HEK293 (cell line): ENCODE data around the gene SPEM3.

Source experiments
- KLF16 ChIP-seq: fragments of 450-650 bp; formaldehyde crosslinking; IDR thresholded peaks from 2 replicates; pipeline ENCODE4 v1.5.1; 2017; ENCODE audit warnings: missing biosample characterization, missing genetic modification characterization
- SP7 ChIP-seq: fragments of 450-650 bp; formaldehyde crosslinking; IDR thresholded peaks from 2 replicates; pipeline ENCODE4 v1.5.1; 2016; ENCODE audit warnings: missing biosample characterization, missing genetic modification characterization
- TCF7L2 ChIP-seq: IDR thresholded peaks from 2 replicates; pipeline ENCODE4 v1.6.1; 2011; ENCODE audit warnings: low read depth, mild to moderate bottlenecking, inconsistent platforms, low read length, moderate library complexity, borderline replicate concordance
- ZNF248 ChIP-seq: fragments of 450-650 bp; formaldehyde crosslinking; IDR thresholded peaks from 2 replicates; pipeline ENCODE4 v1.5.1; 2017; ENCODE audit warnings: missing biosample characterization, missing genetic modification characterization
- ZNF266 ChIP-seq: fragments of 450-650 bp; formaldehyde crosslinking; IDR thresholded peaks from 2 replicates; pipeline ENCODE4 v1.5.1; 2016; ENCODE audit warnings: missing biosample characterization, missing genetic modification characterization, low read depth
- ZNF302 ChIP-seq: fragments of 450-650 bp; formaldehyde crosslinking; IDR thresholded peaks from 2 replicates; pipeline ENCODE4 v1.5.1; 2016; ENCODE audit warnings: missing biosample characterization, missing genetic modification characterization, low read depth
- ZNF629 ChIP-seq: fragments of 450-650 bp; formaldehyde crosslinking; IDR thresholded peaks from 2 replicates; pipeline ENCODE4 v1.5.1; 2017; ENCODE audit warnings: missing biosample characterization, missing genetic modification characterization
- ZNF776 ChIP-seq: fragments of 450-650 bp; formaldehyde crosslinking; IDR thresholded peaks from 2 replicates; pipeline ENCODE4 v1.5.0; 2017; ENCODE audit warnings: missing biosample characterization, missing genetic modification characterization, borderline replicate concordance
- ZNF777 ChIP-seq: fragments of 450-650 bp; formaldehyde crosslinking; IDR thresholded peaks from 2 replicates; pipeline ENCODE4 v1.5.1; 2017; ENCODE audit warnings: missing biosample characterization, missing genetic modification characterization, borderline replicate concordance
- TF ChIP-seq, protein P1 (sequence below): fragments of 450-650 bp; formaldehyde crosslinking; IDR thresholded peaks from 2 replicates; pipeline ENCODE4 v1.5.1; 2016; ENCODE audit warnings: missing biosample characterization, missing genetic modification characterization

DNA sequence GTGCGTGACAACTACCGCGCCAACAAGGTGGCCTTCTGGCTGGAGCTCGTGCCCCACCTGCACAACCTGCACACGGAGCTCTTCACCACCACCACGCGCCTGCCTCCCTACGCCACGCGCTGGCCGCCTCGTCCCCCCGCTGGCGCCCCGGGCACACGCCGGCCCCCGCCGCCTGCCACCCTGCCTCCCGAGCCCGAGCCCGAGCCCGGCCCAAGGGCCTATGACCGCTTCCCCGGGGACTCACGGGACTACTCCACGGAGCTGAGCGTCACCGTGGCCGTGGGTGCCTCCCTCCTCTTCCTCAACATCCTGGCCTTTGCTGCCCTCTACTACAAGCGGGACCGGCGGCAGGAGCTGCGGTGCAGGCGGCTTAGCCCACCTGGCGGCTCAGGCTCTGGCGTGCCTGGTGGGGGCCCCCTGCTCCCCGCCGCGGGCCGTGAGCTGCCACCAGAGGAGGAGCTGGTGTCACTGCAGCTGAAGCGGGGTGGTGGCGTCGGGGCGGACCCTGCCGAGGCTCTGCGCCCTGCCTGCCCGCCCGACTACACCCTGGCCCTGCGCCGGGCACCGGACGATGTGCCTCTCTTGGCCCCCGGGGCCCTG, 11.5 kb upstream of the SPEM3 start:
- no peak for TF ChIP-seq SP7 (tag by site-specific recombination)
- TF ChIP-seq, protein P1, sequence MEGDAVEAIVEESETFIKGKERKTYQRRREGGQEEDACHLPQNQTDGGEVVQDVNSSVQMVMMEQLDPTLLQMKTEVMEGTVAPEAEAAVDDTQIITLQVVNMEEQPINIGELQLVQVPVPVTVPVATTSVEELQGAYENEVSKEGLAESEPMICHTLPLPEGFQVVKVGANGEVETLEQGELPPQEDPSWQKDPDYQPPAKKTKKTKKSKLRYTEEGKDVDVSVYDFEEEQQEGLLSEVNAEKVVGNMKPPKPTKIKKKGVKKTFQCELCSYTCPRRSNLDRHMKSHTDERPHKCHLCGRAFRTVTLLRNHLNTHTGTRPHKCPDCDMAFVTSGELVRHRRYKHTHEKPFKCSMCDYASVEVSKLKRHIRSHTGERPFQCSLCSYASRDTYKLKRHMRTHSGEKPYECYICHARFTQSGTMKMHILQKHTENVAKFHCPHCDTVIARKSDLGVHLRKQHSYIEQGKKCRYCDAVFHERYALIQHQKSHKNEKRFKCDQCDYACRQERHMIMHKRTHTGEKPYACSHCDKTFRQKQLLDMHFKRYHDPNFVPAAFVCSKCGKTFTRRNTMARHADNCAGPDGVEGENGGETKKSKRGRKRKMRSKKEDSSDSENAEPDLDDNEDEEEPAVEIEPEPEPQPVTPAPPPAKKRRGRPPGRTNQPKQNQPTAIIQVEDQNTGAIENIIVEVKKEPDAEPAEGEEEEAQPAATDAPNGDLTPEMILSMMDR (tag by site-specific recombination) = no peak
- no peak for TF ChIP-seq TCF7L2
- no peak for TF ChIP-seq ZNF248 (tag by site-specific recombination)
- no peak for TF ChIP-seq ZNF776 (tag by site-specific recombination)
- no peak for TF ChIP-seq ZNF777 (tag by site-specific recombination)
- no peak for TF ChIP-seq KLF16 (tag by site-specific recombination)
- TF ChIP-seq ZNF302 (tag by site-specific recombination) = no peak
- TF ChIP-seq ZNF266 (tag by site-specific recombination) = no peak
- TF ChIP-seq ZNF629 (tag by site-specific recombination) = no peak
